ENCODE data around the gene MED12.

Gene MED12

GRCh38 chrX:71167031-71167781 is 48.8 kb downstream of the MED12 start:
- no peak overlapping the region for H3K4me3 ChIP-seq (ENCODE audit: low read depth, low read length)
- in situ Hi-C loops (cut with HindIII; ENCODE audit: low sequenced_read_pairs) = no loop called here
- no peak for DNase-seq (ENCODE audit: low read depth, low spot score)
- TF ChIP-seq, protein P1, sequence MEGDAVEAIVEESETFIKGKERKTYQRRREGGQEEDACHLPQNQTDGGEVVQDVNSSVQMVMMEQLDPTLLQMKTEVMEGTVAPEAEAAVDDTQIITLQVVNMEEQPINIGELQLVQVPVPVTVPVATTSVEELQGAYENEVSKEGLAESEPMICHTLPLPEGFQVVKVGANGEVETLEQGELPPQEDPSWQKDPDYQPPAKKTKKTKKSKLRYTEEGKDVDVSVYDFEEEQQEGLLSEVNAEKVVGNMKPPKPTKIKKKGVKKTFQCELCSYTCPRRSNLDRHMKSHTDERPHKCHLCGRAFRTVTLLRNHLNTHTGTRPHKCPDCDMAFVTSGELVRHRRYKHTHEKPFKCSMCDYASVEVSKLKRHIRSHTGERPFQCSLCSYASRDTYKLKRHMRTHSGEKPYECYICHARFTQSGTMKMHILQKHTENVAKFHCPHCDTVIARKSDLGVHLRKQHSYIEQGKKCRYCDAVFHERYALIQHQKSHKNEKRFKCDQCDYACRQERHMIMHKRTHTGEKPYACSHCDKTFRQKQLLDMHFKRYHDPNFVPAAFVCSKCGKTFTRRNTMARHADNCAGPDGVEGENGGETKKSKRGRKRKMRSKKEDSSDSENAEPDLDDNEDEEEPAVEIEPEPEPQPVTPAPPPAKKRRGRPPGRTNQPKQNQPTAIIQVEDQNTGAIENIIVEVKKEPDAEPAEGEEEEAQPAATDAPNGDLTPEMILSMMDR (IDR thresholded peaks at IDR 0.05; ENCODE audit: low read depth, low read length) = no peak

DNA sequence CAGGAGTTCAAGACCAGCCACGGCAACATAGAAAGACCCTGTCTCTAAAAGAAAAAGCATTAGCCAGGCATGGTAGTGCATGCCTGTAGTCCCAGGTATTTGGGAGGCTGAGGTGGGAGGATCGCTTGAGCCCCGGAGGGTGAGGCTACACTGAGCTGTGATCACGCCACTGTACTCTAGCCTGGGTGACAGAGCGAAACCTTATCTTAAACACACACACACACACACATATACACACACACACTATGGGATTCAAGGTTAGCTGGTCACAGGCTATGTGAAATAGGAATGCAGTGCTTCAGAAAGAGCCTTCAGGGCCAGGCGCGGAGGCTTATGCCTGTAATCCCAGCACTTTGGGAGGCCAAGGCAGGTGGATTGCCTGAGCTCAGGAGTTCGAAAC is 49.7 kb downstream of the MED12 start:
- in situ Hi-C loops (cut with HindIII; ENCODE audit: low sequenced_read_pairs) = no loop called here
- TF ChIP-seq, protein P1 (IDR thresholded peaks at IDR 0.05; ENCODE audit: low read depth, low read length) = no peak
- no peak for DNase-seq (ENCODE audit: low read depth, low spot score)
- H3K4me3 ChIP-seq (ENCODE audit: low read depth, low read length) = no peak overlapping the region

DNA sequence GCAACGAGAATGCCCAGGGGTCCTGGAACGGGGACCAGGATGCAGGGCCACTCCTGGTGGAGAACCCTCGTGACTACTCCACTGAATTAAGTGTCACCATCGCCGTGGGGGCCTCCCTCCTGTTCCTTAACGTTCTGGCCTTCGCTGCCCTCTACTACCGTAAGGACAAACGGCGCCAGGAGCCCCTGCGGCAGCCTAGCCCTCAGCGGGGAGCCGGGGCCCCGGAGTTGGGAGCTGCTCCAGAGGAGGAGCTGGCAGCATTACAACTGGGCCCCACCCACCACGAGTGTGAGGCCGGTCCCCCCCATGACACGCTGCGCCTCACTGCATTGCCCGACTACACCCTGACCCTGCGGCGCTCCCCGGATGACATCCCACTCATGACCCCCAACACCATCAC is 51.2 kb downstream of the MED12 start:
- TF ChIP-seq, protein P1 (IDR thresholded peaks at IDR 0.05; ENCODE audit: low read depth, low read length) = no peak
- DNase-seq (ENCODE audit: low read depth, low spot score) = no peak
- in situ Hi-C loops (cut with HindIII; ENCODE audit: low sequenced_read_pairs) = no loop called here
- H3K4me3 ChIP-seq (ENCODE audit: low read depth, low read length) = no peak overlapping the region

DNA sequence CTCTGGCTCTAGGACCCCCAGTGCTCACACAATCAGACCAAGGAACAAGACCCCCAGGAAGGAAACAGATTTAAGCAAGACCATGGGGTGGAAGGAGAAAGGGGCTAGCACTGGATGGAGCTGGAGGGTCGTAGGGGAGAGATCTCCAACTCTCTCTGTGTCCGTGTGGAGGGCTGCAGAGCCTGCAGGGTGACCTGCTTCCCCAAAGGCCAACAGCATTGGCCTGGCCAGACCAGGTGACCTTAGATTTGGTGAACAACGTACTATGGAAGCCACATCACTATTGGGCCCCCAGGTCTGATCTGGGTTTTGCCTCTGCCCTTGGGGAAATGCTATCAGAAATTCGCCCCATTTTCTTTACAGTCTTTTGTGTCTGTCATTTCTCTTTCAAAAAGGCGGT is 52.3 kb downstream of the MED12 start:
- in situ Hi-C loops (cut with HindIII; ENCODE audit: low sequenced_read_pairs) = no loop called here
- no peak for DNase-seq (ENCODE audit: low read depth, low spot score)
- no peak overlapping the region for H3K4me3 ChIP-seq (ENCODE audit: low read depth, low read length)
- TF ChIP-seq, protein P1 (IDR thresholded peaks at IDR 0.05; ENCODE audit: low read depth, low read length) = no peak

- TF ChIP-seq, protein P1 (IDR thresholded peaks at IDR 0.05; ENCODE audit: low read depth, low read length) = no peak
- no peak for DNase-seq (ENCODE audit: low read depth, low spot score)
- no peak overlapping the region for H3K4me3 ChIP-seq (ENCODE audit: low read depth, low read length)
- in situ Hi-C loops (cut with HindIII; ENCODE audit: low sequenced_read_pairs) = no loop called here
These were observed 52.9 kb downstream of the MED12 start for GRCh38 chrX:71171110-71171801.

- TF ChIP-seq, protein P1 (IDR thresholded peaks at IDR 0.05; ENCODE audit: low read depth, low read length) = no peak
- no peak overlapping the region for H3K4me3 ChIP-seq (ENCODE audit: low read depth, low read length)
- in situ Hi-C loops (cut with HindIII; ENCODE audit: low sequenced_read_pairs) = no loop called here
- DNase-seq (ENCODE audit: low read depth, low spot score) = no peak
These were observed 55.0 kb downstream of the MED12 start for GRCh38 chrX:71173440-71173839.

Data from astrocyte of the spinal cord (primary cell).